CD1c-positive myeloid dendritic cell (primary cell): ENCODE data around the gene DYNC1I2.
A peak's percentile ranks its signal among the peaks of the same experiment; 100 is the strongest.
"Not testable (repeated sequence)": the region's sequence is repeated elsewhere in the genome, so short reads cannot be mapped to it uniquely, and the experiment has no call there.

Experiments
- DNase-seq: peaks from one replicate; pipeline ENCODE4 v3.0.0-alpha.2; 2016; ENCODE audit errors: extremely low spot score

DYNC1I2 gene

DNA sequence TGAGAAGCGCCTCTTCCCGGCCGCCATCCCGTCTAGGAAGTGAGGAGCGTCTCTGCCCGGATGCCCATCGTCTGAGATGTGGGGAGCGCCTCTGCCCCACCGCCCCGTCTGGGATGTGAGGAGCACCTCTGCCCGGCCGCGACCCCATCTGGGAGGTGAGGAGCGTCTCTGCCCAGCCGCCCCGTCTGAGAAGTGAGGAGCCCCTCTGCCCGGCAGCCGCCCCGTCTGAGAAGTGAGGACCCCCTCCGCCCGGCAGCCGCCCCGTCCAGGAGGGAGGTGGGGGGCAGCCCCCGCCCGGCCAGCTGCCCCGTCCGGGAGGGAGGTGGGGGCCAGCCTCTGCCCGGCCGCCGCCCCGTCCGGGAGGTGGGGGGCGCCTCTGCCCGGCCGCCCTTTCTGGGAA lies 87.3 kb downstream of the DYNC1I2 start:
- not testable (repeated sequence) for DNase-seq

DNA sequence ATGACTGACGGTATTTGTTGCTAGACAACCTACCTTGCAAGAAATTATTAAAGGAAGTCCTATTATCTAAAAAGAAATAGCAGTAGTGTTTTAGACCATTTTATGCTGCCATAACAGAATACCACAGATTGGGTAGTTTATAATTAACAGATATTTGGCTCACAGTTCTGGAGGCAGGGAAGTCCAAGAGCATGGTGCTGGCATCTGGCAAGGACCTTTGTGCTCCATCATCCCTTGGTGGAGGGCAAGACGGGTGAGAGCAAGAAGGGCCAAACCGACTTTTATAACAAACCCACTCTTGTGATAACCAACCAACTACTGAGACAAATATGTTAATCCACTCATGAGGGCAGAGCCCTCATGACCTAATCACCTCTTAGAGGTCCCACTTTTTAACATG lies 91.2 kb downstream of the DYNC1I2 start:
- no peak for DNase-seq

DNA sequence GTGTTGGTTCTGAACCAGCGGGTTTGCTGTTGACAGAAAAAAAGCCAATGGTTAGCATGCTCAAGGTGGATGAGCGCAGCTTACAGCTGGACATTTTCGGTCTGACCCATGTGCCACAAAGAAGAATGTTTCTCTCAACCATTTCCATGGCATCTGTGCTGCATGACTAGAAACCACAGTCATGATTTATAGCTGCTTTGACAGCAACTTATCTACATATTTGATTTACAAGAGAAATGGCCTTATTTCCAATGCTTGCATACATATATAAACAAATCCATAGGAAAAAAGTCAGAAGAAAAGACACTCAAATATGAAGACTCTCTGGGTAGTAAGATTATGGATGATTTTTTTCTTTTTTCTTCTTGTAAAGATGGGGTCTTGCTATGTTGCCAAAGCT lies 98.2 kb downstream of the DYNC1I2 start:
- DNase-seq: no peak

DNA sequence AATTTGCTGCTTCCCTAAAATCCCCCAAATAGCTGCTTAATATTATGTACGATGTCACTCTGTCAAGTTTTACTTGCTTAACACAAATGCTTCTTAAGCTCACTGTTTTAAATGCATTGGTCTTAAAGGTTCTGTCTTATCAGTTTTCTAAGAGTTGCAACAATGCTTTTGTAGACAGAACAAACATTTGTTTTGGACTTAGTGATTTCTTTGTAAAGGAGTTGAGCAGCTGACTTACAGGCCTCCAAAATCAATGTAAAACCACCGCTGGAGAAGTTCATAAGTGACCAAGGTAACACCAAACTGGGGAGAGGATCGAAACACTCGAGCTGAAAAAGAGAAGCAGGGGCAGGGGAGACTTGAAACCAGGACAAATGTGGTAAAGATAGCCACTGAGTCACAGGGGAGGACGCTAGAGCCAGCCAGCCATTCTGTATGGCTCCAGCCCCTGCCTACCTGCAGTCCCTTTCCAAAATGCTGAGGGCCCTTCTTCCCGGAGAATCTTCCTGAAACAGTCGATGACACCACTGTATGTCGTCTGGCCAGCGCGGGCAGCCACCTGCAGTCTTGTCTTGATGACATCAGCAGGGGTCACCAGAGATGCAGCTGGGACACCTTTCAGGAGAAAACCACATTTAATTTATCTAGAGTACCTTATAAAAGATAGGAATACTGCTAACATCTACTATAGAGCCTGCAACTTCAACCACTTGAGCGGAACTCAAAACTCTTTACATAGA lies 100.2 kb downstream of the DYNC1I2 start:
- no peak for DNase-seq

DNA sequence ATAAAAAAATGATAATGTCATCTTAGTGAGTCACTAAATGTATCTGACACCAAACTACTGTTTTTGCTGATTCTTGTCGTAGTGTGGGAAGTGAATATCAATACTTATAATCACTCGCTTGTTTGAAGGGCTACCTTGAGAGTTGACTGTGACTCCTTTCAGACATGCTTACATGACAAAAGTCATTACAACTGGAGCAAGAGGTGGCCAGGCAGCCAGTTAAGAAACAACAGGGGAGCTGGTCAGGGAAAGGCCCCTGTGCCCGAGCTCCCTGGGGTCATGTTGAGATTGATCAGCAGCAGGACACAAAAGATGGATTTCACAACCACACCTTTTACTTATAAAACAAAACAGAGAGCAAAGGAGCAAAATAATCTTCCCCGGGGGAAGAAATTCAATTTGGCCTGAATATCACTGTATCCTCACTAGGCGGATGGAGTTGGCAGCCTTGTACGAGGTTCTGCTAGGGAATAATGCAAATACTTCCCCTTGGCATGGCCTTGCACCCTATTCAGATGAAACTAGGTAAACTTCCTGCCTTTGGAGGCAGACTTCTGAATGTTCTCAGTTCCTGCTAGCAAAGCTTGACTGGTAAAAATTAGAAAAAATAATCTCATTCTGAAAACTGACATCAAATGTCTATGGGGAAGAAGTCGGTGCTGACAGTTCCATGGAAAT lies 101.2 kb downstream of the DYNC1I2 start:
- DNase-seq: peak; percentile 29

DNA sequence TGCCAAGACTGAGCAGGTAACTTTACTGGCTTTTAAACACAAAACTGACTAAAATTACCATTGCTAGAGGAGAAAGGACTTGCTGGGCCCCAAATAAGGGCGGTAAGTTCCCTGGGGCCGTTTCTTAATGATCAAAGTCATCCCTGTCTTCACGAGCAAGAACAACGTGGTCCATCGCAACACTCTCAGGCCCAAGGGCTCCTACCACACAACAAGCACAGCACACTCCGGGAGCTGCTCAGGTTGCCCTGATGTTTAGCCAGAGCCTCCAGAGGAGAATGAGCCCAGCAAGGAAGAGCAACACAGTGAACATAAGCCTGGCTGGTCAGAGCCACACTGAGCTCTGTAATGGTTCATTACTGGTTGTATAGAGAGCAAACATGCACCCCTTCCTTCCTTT lies 102.7 kb downstream of the DYNC1I2 start:
- no peak for DNase-seq

DNA sequence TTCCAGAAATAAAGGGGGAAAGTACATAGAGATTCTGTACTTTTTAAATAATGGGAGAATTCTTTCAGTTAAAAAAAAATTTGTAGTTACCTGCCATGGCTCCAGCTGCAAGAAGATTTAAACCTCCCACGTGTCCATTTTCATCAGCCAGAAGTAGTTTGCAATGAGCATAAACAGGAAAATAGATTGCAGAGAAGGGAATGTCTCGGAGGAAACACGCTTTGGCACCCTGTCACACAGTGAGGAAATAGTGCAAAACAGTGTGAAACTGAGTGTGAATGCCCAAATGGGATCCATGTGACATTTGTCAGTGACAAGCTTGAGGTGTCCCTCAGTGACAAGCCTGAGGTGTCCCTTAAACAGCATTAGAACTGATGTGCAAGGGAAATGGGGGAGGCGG lies 104.1 kb downstream of the DYNC1I2 start:
- DNase-seq: no peak

DNA sequence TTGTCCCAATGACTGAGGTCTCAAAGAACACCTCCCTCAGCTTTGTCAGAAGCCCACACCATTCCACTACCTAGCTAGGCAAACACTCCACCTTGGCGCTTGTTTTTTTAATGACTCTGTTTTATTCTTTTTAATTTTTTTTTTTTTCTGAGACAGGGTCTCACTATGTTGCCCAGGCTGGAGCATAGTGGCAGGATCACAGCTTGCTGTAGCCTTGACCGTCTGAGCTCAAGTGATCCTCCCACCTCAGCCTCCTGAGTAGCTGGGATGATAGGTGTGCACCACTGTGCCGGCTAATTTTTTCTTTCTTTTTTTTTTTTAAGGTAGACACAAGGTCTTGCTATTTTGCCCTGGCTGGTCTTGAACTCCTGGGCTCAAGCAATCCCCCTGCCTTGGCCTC lies 104.9 kb downstream of the DYNC1I2 start:
- DNase-seq: no peak

DNA sequence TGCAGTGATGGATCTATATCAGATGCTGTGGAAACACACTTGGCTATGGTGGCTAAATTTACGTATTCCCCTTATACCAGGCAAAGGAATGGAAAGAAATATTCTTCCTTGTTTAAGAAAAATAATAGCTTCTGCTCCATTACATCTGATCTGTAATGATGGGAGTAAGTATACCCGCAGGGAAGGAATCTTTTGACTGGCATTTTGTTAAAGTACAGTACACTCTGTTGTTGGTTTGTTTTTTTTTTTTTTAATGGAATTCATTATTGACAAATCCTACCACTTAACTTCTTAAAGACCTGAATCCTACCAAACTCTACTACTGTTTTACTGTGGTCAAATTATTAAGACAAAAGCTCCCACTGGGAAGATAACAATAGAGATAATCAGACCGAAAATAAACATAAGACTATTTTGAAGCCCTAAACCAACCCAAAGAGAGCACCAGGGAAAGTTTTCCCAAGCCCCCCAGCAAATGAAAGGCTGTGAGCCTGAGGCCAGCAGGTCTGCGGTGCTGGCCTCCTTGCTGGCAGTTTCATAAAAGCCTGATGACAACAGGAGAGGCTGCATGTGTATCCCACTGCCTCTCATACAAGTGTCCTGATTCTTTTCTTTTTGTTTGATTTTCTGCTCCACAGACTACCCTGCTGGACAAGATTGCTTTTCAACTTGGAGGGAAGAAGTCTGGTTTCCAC lies 105.8 kb downstream of the DYNC1I2 start:
- DNase-seq: no peak

DNA sequence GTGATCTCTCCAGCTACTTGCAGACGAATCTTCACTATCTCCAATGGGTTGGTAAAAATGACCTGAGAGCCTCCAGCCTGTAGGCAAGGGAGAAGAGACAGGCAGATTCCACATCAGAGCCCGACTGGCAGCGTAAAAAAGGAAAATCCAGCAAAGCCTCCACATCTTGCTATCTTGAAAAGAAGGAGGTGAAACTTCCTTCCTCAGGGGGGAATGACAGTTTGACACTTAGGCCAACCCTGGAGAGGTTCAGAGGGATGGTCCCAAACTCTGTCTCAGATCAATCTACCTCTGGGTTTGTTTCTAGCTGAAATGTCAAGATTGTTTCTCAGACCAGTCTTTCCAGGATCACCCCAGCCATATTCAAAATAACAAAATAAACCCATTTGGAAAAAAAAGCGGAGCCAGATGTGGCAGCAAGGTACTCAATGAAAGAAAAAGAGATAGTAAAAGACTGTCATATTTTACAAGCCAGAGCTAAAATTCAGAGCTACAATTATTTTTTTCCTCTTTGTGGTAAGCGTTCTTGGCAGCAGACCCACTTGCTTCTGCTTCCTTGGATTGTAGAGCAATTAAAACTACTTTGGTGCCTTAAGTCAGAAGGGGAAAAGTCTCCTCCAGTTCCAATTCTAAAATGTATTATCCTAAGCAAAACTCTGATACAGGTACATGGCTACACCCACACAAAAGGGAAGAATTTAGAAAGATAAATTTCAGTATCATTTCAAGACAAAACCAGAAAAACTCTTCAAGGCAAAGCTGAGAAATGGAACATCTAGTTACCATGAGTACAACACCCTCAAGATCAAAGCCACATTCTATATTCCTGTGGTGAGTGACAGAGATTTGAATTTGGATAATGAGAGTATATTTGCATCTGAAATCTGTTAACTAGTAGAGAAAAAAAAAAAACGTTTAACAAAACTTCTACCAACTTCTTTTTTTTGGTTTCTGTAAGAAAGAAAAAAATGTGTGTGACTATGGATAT lies 106.7 kb downstream of the DYNC1I2 start:
- no peak for DNase-seq

DNA sequence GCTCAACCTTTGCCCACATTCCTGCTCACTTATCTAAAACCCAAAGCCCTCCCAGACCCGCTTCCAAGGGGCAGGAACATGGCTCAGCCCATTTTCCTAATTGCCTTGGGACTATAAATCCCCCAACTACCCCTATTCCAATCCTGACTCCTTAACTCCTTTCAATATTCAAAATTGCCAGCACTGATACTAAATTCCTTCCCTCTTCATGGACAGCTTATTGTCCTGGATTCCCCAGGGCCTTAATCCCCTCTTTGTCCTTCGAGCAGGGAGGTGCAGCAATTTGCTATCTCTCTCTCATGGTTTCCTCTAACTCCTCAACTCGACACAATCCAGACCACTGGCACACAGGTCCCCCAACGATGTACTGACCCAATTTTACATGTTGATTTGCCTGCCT lies 107.6 kb downstream of the DYNC1I2 start:
- DNase-seq: no peak
